Gastroesophageal sphincter (tissue), 4 donors: Measurements from ENCODE around the gene TANC1. TPM values are rescaled to one million over a fixed set of nuclear protein-coding genes. Genes with fewer than 3 reads are reported as not detected.
A peak's percentile ranks its signal among the peaks of the same experiment; 100 is the strongest.

Source experiments
- ATAC-seq: fragments of 150-250 bp; one replicate; pipeline ENCODE4 v1.9.1; 2016; ENCODE audit warnings: mild to moderate bottlenecking, moderate library complexity
- H3K27ac ChIP-seq, 4 donors: fragments of 200-600 bp; sonication (generic) in 3 of 4; 1 replicate in 3 of 4; 2 replicates in 1 of 4; pipeline ENCODE4 v1.5.1; 2016 to 2019
- H3K27me3 ChIP-seq: fragments of 200-600 bp; sonication (generic); one replicate; pipeline ENCODE4 v1.5.1; 2019
- H3K36me3 ChIP-seq, 2 donors: fragments of 200-600 bp; sonication (generic); one replicate each; pipeline ENCODE4 v1.5.1; 2019; ENCODE audit warnings: control low read depth in 1 of 2
- H3K4me1 ChIP-seq, 3 donors: fragments of 200-600 bp; sonication (generic); 1 replicate in 2 of 3; 2 replicates in 1 of 3; pipeline ENCODE4 v1.5.1; 2016 to 2019; ENCODE audit warnings: control low read depth in 2 of 3
- H3K4me3 ChIP-seq, 2 donors: fragments of 200-600 bp; sonication (generic); one replicate each; pipeline ENCODE4 v1.5.1; 2019; ENCODE audit warnings: mild to moderate bottlenecking in 1 of 2, moderate library complexity in 1 of 2
- H3K9me3 ChIP-seq, 3 donors: fragments of 200-600 bp; sonication (generic); one replicate each; pipeline ENCODE4 v1.5.1; 2017 to 2019; ENCODE audit warnings: control low read depth in 2 of 3
- EP300 ChIP-seq: sonication (generic); formaldehyde crosslinking; IDR thresholded peaks from one replicate; pipeline ENCODE4 v1.6.1; 2017; ENCODE audit warnings: antibody characterized with exemption, mild to moderate bottlenecking
- POLR2A ChIP-seq, 2 donors: fragments of 450-650 bp; IDR thresholded peaks; one replicate each; pipeline ENCODE4 v1.6.1; 2017; ENCODE audit warnings: antibody characterized with exemption in 2 of 2, mild to moderate bottlenecking in 2 of 2, moderate library complexity in 1 of 2
- POLR2AphosphoS5 ChIP-seq: sonication (generic); formaldehyde crosslinking; IDR thresholded peaks from one replicate; pipeline ENCODE4 v1.6.1; 2017; ENCODE audit warnings: antibody characterized with exemption
- WGBS, 2 donors: methylation state at CpG; one replicate each; pipeline ENCODE4 v1.1.5; 2018; ENCODE audit warnings: low coverage in 1 of 2; 5-methylcytosine and 5-hydroxymethylcytosine counted together
- total RNA-seq, 4 donors: library from RNA; depleted of rRNA; stranded (reverse); fragments of >200 nt; gene quantifications; one replicate each; pipeline ENCODE4 v1.1.0, GENCODE V29; 2016
- TF ChIP-seq, protein P1 (sequence below), 4 experiments: fragments of 200-600 bp in 2 of 4; fragments of 450-650 bp in 2 of 4; sonication (generic) in 1 of 4; IDR thresholded peaks; one replicate each; pipeline ENCODE4 v1.5.1; 2017 to 2019; ENCODE audit warnings: antibody characterized with exemption in 4 of 4, mild to moderate bottlenecking in 2 of 4, moderate library complexity in 2 of 4

Gene TANC1
- total RNA-seq, 4 donors from 2014 or later, result 37.4 to 66.5 (median 46.0) TPM

DNA sequence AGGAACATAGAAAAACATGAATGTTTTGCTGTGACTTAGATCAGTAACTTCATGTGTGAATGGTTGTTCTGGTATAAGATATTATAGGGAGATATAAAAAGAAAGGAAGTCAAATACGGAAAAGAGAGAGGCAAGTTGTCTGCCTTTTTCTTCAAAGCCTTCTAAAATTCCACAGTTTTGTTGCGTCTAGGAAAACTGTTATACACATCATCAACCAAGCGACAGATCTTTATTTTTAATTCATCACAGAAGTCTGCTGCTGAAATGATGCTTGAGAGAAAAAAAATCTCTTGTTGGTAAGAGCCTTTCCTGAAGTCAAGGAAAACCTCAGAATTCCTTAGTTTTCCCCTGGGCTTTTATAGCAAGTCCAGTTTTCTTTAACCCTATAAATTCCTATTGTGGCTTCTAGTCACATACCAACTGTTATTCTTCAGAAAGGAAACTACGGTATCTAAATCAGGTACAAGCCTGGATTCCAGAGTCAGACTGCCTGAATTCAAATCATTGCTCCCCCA is 36.3 kb upstream of the TANC1 start:
- WGBS, 2 donors, result 49 to 70% methylated on average over 4 of the region's 4 CpGs
- Histone ChIP-seq H3K4me3 (no peak overlapping the region), H3K36me3 (no peaks in the 10 kb centered on the region), H3K27me3 (no peaks in the 10 kb centered on the region), H3K4me1 (no peaks in the 10 kb centered on the region), H3K27ac (no peak overlapping the region), H3K9me3 (peaks cover 0 to 12% (median 0%) of the 10 kb centered on the region in 3 donors)
- TF ChIP-seq, protein P1, sequence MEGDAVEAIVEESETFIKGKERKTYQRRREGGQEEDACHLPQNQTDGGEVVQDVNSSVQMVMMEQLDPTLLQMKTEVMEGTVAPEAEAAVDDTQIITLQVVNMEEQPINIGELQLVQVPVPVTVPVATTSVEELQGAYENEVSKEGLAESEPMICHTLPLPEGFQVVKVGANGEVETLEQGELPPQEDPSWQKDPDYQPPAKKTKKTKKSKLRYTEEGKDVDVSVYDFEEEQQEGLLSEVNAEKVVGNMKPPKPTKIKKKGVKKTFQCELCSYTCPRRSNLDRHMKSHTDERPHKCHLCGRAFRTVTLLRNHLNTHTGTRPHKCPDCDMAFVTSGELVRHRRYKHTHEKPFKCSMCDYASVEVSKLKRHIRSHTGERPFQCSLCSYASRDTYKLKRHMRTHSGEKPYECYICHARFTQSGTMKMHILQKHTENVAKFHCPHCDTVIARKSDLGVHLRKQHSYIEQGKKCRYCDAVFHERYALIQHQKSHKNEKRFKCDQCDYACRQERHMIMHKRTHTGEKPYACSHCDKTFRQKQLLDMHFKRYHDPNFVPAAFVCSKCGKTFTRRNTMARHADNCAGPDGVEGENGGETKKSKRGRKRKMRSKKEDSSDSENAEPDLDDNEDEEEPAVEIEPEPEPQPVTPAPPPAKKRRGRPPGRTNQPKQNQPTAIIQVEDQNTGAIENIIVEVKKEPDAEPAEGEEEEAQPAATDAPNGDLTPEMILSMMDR (IDR thresholded peaks at IDR 0.05), result no peak
- TF ChIP-seq POLR2A (IDR thresholded peaks at IDR 0.05) (no peak), POLR2AphosphoS5 (no peak)
- ATAC-seq, result no peak

DNA sequence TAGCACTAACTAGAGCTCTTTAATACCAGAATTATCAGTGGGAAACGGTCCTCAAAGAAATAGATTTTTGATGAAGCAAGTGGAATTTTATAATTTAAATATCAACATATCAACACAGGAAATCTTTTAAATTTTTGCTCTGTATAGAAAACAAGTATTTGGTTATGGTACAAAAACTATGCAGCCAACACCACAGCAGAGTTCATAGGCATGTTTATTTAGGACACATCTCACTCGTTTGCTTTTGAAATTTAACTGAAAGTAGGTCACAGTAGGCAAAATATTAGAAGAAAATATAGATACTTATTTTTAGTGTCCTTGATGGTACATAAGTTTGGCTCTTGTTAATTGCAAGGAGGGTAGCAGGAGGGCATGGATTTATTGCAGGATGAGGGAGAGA is 34.3 kb upstream of the TANC1 start:
- WGBS, 2 donors, result 67% methylated on average over 2 of the region's 2 CpGs
- ATAC-seq, result no peak
- H3K36me3 ChIP-seq, result no peaks in the 10 kb centered on the region

DNA sequence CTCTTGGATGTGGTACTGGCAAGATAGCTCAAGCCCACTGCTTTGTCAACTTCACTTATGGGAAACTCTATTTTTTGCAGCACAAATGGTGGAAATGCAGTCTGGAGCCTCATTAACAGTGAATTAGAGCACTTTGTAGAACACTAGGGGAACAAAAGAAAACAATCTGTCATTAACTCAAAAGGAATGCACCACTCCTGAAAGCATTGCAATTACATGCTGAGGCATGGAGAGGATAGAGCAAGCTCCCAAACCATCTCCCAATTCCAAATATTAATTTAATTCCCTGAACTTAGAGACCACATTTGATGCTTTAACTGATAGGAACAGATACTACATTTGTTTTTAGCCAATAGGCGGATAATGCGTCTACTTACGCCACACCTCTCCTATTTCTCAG is 32.8 kb upstream of the TANC1 start:
- Histone ChIP-seq H3K27me3 (no peaks in the 10 kb centered on the region), H3K36me3 (no peaks in the 10 kb centered on the region), H3K27ac (no peak overlapping the region), H3K4me1 (no peaks in the 10 kb centered on the region), H3K9me3 (no peaks in the 10 kb centered on the region), H3K4me3 (no peak overlapping the region)
- WGBS, 2 donors, result 95 to 97% methylated on average over 3 of the region's 3 CpGs
- no peak for ATAC-seq
- TF ChIP-seq POLR2AphosphoS5, result no peak
- TF ChIP-seq, protein P1 (IDR thresholded peaks at IDR 0.05), result no peak
- TF ChIP-seq POLR2A (IDR thresholded peaks at IDR 0.05), result no peak
- TF ChIP-seq EP300, result no peak

More for the DNA sequence above, 34.3 kb upstream of the TANC1 start:
- no peak for TF ChIP-seq POLR2AphosphoS5
- TF ChIP-seq POLR2A (IDR thresholded peaks at IDR 0.05), result no peak
- TF ChIP-seq, protein P1 (IDR thresholded peaks at IDR 0.05), result no peak
- TF ChIP-seq EP300, result no peak
- H3K4me1 ChIP-seq, result no peaks in the 10 kb centered on the region
- H3K27me3 ChIP-seq, result no peaks in the 10 kb centered on the region
- H3K4me3 ChIP-seq, result no peak overlapping the region
- H3K27ac ChIP-seq, result no peak overlapping the region
- H3K9me3 ChIP-seq, result peaks cover 0 to 9% (median 0%) of the 10 kb centered on the region in 3 donors

DNA sequence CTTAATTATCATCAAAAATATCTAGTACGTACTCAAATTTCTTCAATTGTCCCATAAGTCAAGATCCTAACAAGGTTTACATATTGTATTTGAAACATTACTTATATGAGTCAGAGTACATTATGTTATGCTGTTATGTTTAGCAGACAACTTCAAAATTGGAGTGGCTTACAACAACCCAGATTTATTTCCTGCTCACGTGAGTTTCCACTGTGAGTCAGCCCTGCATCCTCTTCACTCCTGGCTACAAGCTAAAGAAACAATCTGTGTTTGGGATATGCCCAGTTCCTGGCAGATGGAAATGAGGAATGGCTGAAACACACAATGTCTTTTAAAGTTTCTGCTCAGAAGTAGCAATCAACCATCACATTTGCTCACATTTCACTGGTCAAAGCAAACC is 31.5 kb upstream of the TANC1 start:
- Histone ChIP-seq H3K27me3 (no peaks in the 10 kb centered on the region), H3K36me3 (no peaks in the 10 kb centered on the region), H3K27ac (no peak overlapping the region), H3K4me3 (no peak overlapping the region), H3K9me3 (no peaks in the 10 kb centered on the region), H3K4me1 (no peaks in the 10 kb centered on the region)
- TF ChIP-seq POLR2AphosphoS5 (peak; percentile 75), POLR2A (IDR thresholded peaks at IDR 0.05) (no peak)
- ATAC-seq, result peak; percentile 79
- 36 to 48% methylated on average over 2 of the region's 2 CpGs for WGBS, 2 donors

DNA sequence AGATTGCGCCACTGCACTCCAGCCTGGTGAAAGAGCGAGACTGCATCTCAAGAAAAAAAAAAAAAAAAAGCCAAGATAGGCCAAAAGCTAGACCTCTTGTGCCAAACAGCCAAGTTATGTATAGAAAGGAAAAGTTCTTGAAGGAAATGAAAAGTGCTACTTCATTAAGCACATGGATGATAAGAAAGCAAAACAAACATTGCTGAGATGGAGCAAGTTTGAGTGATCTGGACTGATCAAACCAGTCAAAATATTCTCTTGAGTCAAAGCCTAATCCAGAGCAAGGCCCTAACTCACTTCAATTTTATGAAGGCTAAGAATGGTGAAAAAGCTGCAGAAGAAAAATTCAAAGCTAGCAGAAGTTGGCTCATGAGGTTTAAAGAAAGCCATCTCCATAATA is 28.1 kb upstream of the TANC1 start:
- ATAC-seq, result no peak
- Histone ChIP-seq H3K9me3 (no peaks in the 10 kb centered on the region), H3K4me1 (no peaks in the 10 kb centered on the region), H3K27me3 (no peaks in the 10 kb centered on the region), H3K4me3 (no peak overlapping the region), H3K36me3 (no peaks in the 10 kb centered on the region), H3K27ac (no peak overlapping the region)
- WGBS, 2 donors, result 90% methylated on average over 1 of the region's 2 CpGs; no CpG with 5 or more reads in 1 of the 2 donors
- TF ChIP-seq POLR2A (IDR thresholded peaks at IDR 0.05), result no peak
- no peak for TF ChIP-seq EP300
- no peak for TF ChIP-seq POLR2AphosphoS5
- TF ChIP-seq, protein P1 (IDR thresholded peaks at IDR 0.05), result no peak
